Thyroid gland (tissue), 4 donors: ENCODE data around the gene EIF4E.

Experiments
- CTCF ChIP-seq, 6 experiments: fragments of 200-600 bp in 3 of 6; fragments of 450-650 bp in 3 of 6; sonication (generic) in 3 of 6; IDR thresholded peaks; one replicate each; pipeline ENCODE4 v1.5.1; 2016 to 2019; ENCODE audit warnings: antibody characterized with exemption in 6 of 6, mild to moderate bottlenecking in 2 of 6, inconsistent platforms in 1 of 6, moderate library complexity in 1 of 6
- POLR2A ChIP-seq, 2 donors: fragments of 450-650 bp; IDR thresholded peaks; one replicate each; pipeline ENCODE4 v1.6.1; 2017; ENCODE audit warnings: antibody characterized with exemption in 2 of 2, mild to moderate bottlenecking in 2 of 2, moderate library complexity in 1 of 2

- TF ChIP-seq CTCF (IDR thresholded peaks at IDR 0.05) (no peak), POLR2A (IDR thresholded peaks at IDR 0.05) (no peak)
Observed at GRCh38 chr4:98861100-98861884, 67.6 kb downstream of the EIF4E start.
